AG10803 (cell line): ENCODE data around the gene PPL.
A peak's percentile ranks its signal among the peaks of the same experiment; 100 is the strongest.

Source experiments
- DNase-seq: peaks from one replicate; pipeline ENCODE4 v3.0.0; 2010; ENCODE audit warnings: low read depth
- H3K4me3 ChIP-seq: 2 replicates; pipeline ENCODE4 v1.5.1; 2011; ENCODE audit warnings: mild to moderate bottlenecking, low read length, control low read depth
- CTCF ChIP-seq: conservative IDR thresholded peaks from 2 replicates; pipeline ENCODE4 v1.5.1; 2011; ENCODE audit warnings: mild to moderate bottlenecking, low read length, control low read depth, inconsistent platforms

Gene PPL

DNA sequence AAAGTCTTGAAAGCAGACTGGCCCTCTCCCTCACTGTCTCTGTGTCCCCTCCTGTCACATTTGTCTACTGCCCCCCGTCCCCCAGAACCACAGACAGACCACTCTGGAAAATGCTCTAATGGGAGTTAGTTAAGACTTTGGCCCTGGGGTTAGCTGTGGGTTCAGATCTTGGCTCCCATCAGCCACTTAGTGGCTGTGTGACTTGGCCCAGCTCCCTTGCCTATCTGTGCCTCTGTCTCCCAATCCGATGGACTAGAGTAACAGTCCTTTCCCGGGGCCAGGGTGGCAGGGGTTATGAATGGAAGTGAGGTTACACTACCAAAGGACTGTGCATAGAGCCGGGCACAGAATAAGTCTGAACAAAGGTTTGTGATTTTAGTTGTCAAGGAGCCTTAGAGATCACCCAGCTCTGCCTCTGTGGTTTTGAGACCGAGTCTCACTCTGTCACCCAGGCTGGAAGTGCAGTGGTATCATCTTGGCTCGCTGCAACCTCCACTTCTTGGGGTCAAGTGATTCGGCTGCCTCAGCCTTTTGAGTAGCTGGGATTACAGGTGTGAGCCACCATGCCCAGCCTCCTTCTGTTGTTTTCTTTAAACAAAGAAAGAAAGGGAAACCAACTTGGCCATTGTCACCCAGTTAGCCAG is 23.7 kb downstream of the PPL start:
- no peak overlapping the region for H3K4me3 ChIP-seq
- no peak for TF ChIP-seq CTCF
- DNase-seq, result no peak

DNA sequence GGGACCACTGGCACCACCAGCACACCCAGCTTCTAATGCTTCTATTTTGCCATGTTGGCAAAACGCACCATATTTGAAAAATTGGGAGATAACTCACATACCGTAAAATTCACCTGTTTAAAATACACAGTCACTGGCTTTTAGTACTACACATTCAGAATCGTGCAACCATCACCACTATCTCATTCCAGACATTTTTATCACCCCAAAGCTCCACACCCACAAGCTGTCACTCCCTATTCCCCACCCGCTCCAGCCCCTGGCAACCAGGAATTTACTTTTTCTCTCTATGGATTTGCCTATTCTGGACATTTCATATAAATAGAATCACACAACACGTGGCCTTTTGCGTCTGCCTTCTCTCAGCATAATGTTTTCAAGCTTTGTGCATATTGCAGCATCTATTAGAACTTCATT is 25.0 kb downstream of the PPL start:
- peak; percentile 74 for DNase-seq
- TF ChIP-seq CTCF, result no peak
- H3K4me3 ChIP-seq, result no peak overlapping the region

GRCh38 chr16:4910828-4911227 is 26.1 kb downstream of the PPL start:
- TF ChIP-seq CTCF, result no peak
- no peak for DNase-seq

GRCh38 chr16:4909825-4910224 is 27.1 kb downstream of the PPL start:
- H3K4me3 ChIP-seq, result no peak overlapping the region
- DNase-seq, result no peak
- TF ChIP-seq CTCF, result no peak

More at GRCh38 chr16:4910828-4911227, 26.1 kb downstream of the PPL start:
- H3K4me3 ChIP-seq, result no peak overlapping the region

- no peak for DNase-seq
- no peak overlapping the region for H3K4me3 ChIP-seq
- TF ChIP-seq CTCF, result no peak
Measured at GRCh38 chr16:4908854-4909401, 28.0 kb downstream of the PPL start.

- no peak for TF ChIP-seq CTCF
- no peak for DNase-seq
- H3K4me3 ChIP-seq, result no peak overlapping the region
Measured at GRCh38 chr16:4904942-4905615, 31.9 kb downstream of the PPL start.
